H1 (cell line): ENCODE data around the gene CD99. TPM values are rescaled to one million over a fixed set of nuclear protein-coding genes. Genes with fewer than 3 reads are reported as not detected.

Experiments used
- CTCF ChIA-PET: fragments of 300-600 bp; sonication (Branson Sonifier 250); formaldehyde crosslinking; loops from one replicate; lab custom pipeline; 2021; ENCODE audit not compliant: partially characterized antibody; lab: Charles Lee
- POLR2A ChIA-PET: fragments of 300-600 bp; sonication (Branson Sonifier 250); formaldehyde crosslinking; loops from one replicate; lab custom pipeline; 2021; ENCODE audit warnings: inconsistent platforms; ENCODE audit not compliant: partially characterized antibody; lab: Charles Lee
- DNase-seq, 2 experiments: peaks; one replicate each; pipeline versions ENCODE4 v3.0.0 to v3.0.0-alpha.2; 2010 to 2022; ENCODE audit warnings: low spot score in 2 of 2, low read depth in 1 of 2, mixed read lengths in 1 of 2
- FAIRE-seq: peaks from 2 replicates; lab custom pipeline; 2011; peaks lifted over from hg19 to GRCh38; lab: Jason Lieb, UNC
- H2AFZ ChIP-seq: 2 replicates; pipeline ENCODE4 v1.8.1; 2012; ENCODE audit warnings: low read length, inconsistent platforms
- H2AK5ac ChIP-seq: 2 replicates; pipeline ENCODE4 v1.6.1; 2013; ENCODE audit warnings: low read depth, low read length
- H2BK120ac ChIP-seq: replicated peaks from 2 replicates; pipeline ENCODE3; 2013; ENCODE audit warnings: low read depth, low read length, inconsistent platforms
- H2BK12ac ChIP-seq: 2 replicates; pipeline ENCODE4 v1.6.1; 2013; ENCODE audit warnings: low read depth, low read length
- H2BK15ac ChIP-seq: 2 replicates; pipeline ENCODE4 v1.6.1; 2013; ENCODE audit warnings: low read length
- H2BK20ac ChIP-seq: 2 replicates; pipeline ENCODE4 v1.6.1; 2013; ENCODE audit warnings: low read length
- H2BK5ac ChIP-seq: 2 replicates; pipeline ENCODE4 v1.6.1; 2013; ENCODE audit warnings: low read depth, low read length
- H3K14ac ChIP-seq: 2 replicates; pipeline ENCODE4 v1.6.1; 2013; ENCODE audit warnings: inconsistent platforms; ENCODE audit not compliant: insufficient read length
- H3K18ac ChIP-seq: 2 replicates; pipeline ENCODE4 v1.6.1; 2013; ENCODE audit warnings: low read length; ENCODE audit errors: extremely low read depth
- H3K23ac ChIP-seq: 2 replicates; pipeline ENCODE4 v1.6.1; 2013; ENCODE audit warnings: inconsistent platforms; ENCODE audit not compliant: insufficient read length
- H3K23me2 ChIP-seq: 2 replicates; pipeline ENCODE4 v1.6.1; 2013; ENCODE audit warnings: low read depth, low read length
- H3K27ac ChIP-seq: 2 replicates; pipeline ENCODE4 v1.6.1; 2011; ENCODE audit warnings: low read depth, low read length, inconsistent platforms
- H3K27me3 ChIP-seq, 4 experiments: replicated peaks in 1 of 4; 1 replicate in 1 of 4; 2 replicates in 3 of 4; pipeline versions ENCODE4 v1.6.1 to v1.8.1; 2011 to 2013; ENCODE audit warnings: low read length in 3 of 4, mild to moderate bottlenecking in 3 of 4, inconsistent platforms in 2 of 4, mixed read lengths in 2 of 4, moderate library complexity in 1 of 4; ENCODE audit not compliant: control insufficient read depth in 3 of 4, insufficient read depth in 3 of 4; ENCODE audit errors: extremely low read depth in 1 of 4
- H3K36me3 ChIP-seq, 4 experiments: 2 replicates each; pipeline versions ENCODE4 v1.6.1 to v1.8.1; 2011 to 2013; ENCODE audit warnings: mild to moderate bottlenecking in 4 of 4, low read length in 3 of 4, moderate library complexity in 2 of 4, control low read depth in 1 of 4, inconsistent platforms in 1 of 4; ENCODE audit not compliant: insufficient read depth in 4 of 4, control insufficient read depth in 2 of 4
- H3K4ac ChIP-seq: replicated peaks from 2 replicates; pipeline ENCODE3; 2013; ENCODE audit warnings: low read length, low read depth, mixed read lengths, inconsistent platforms; ENCODE audit not compliant: insufficient read length
- H3K4me1 ChIP-seq, 4 experiments: replicated peaks in 1 of 4; 1 replicate in 1 of 4; 2 replicates in 3 of 4; pipeline versions ENCODE4 v1.6.1 to v1.8.1; 2011 to 2013; ENCODE audit warnings: low read length in 3 of 4, inconsistent platforms in 2 of 4, mixed read lengths in 1 of 4; ENCODE audit not compliant: insufficient read depth in 4 of 4, control insufficient read depth in 3 of 4
- H3K4me2 ChIP-seq, 2 experiments: 2 replicates each; pipeline versions ENCODE4 v1.6.1 to v1.8.1; 2011 to 2013; ENCODE audit warnings: low read depth in 2 of 2, low read length in 2 of 2, control low read depth in 1 of 2, inconsistent platforms in 1 of 2, mild to moderate bottlenecking in 1 of 2; ENCODE audit not compliant: insufficient read depth in 1 of 2
- H3K4me3 ChIP-seq, 4 experiments: fragments of 200-600, 300-600 bp in 1 of 4; sonication (generic), shearing (Covaris generic), sonication (Bioruptor Twin) in 1 of 4; 2 replicates each; pipeline versions ENCODE4 v1.5.1 to v1.8.1; 2011 to 2016; ENCODE audit warnings: low read length in 4 of 4, low read depth in 3 of 4, control low read depth in 2 of 4, inconsistent platforms in 2 of 4, mild to moderate bottlenecking in 2 of 4, mixed read lengths in 1 of 4, moderate library complexity in 1 of 4; ENCODE audit not compliant: insufficient read depth in 2 of 4; ENCODE audit errors: extremely low read depth in 1 of 4
- H3K56ac ChIP-seq: replicated peaks from 2 replicates; pipeline ENCODE3; 2013; ENCODE audit warnings: low read depth, mild to moderate bottlenecking, mixed read lengths, low read length, inconsistent platforms; ENCODE audit not compliant: insufficient read length
- H3K79me1 ChIP-seq: 2 replicates; pipeline ENCODE4 v1.6.1; 2013; ENCODE audit warnings: low read depth, low read length, control low read depth
- H3K79me2 ChIP-seq, 2 experiments: 2 replicates each; pipeline versions ENCODE4 v1.6.1 to v1.8.1; 2012 to 2013; ENCODE audit warnings: low read length in 2 of 2, mild to moderate bottlenecking in 2 of 2, inconsistent platforms in 1 of 2; ENCODE audit not compliant: insufficient read depth in 2 of 2, control insufficient read depth in 1 of 2
- H3K9ac ChIP-seq, 4 experiments: replicated peaks in 1 of 4; 1 replicate in 1 of 4; 2 replicates in 3 of 4; pipeline versions ENCODE4 v1.6.1 to v1.8.1; 2011 to 2013; ENCODE audit warnings: low read depth in 3 of 4, low read length in 3 of 4, control low read depth in 2 of 4, mild to moderate bottlenecking in 2 of 4, moderate library complexity in 2 of 4, inconsistent platforms in 1 of 4; ENCODE audit errors: extremely low read depth in 1 of 4
- H3K9me3 ChIP-seq, 2 experiments: 2 replicates each; pipeline versions ENCODE4 v1.6.1 to v1.8.1; 2012 to 2013; ENCODE audit warnings: mild to moderate bottlenecking in 2 of 2, moderate library complexity in 2 of 2, control low read depth in 1 of 2, inconsistent platforms in 1 of 2, low read depth in 1 of 2, low read length in 1 of 2, mixed read lengths in 1 of 2; ENCODE audit not compliant: insufficient read depth in 2 of 2
- H4K20me1 ChIP-seq, 2 experiments: replicated peaks in 1 of 2; 2 replicates each; pipeline versions ENCODE3 to v1.8.1; 2011 to 2013; ENCODE audit warnings: inconsistent platforms in 2 of 2, low read length in 2 of 2, mild to moderate bottlenecking in 1 of 2; ENCODE audit not compliant: insufficient read depth in 2 of 2, control insufficient read depth in 1 of 2
- H4K5ac ChIP-seq: 2 replicates; pipeline ENCODE4 v1.6.1; 2013; ENCODE audit warnings: low read length, low read depth, mixed read lengths, inconsistent platforms; ENCODE audit not compliant: insufficient read length
- H4K8ac ChIP-seq: 2 replicates; pipeline ENCODE4 v1.8.0; 2013; ENCODE audit warnings: mild to moderate bottlenecking, moderate library complexity, low read length, inconsistent platforms; ENCODE audit not compliant: insufficient read depth; ENCODE audit errors: extremely low read depth
- H4K91ac ChIP-seq: replicated peaks from 2 replicates; pipeline ENCODE3; 2013; ENCODE audit warnings: low read length, mixed read lengths, inconsistent platforms; ENCODE audit not compliant: insufficient read length
- ASH2L ChIP-seq: fragments of 200-600, 300-600 bp; sonication (generic); IDR thresholded peaks from one replicate; pipeline ENCODE4 v1.7.1; 2017; ENCODE audit warnings: low read length
- ATF2 ChIP-seq: IDR thresholded peaks from 2 replicates; pipeline ENCODE4 v1.6.1; 2012; ENCODE audit warnings: low read length, inconsistent platforms
- CBX5 ChIP-seq: fragments of 300-800, 300-1000 bp; sonication (generic); IDR thresholded peaks from 2 replicates; pipeline ENCODE4 v1.7.1; 2016; ENCODE audit warnings: antibody characterized with exemption, low read length, low read depth
- CBX8 ChIP-seq: fragments of 300-800, 300-1000 bp; sonication (generic); IDR thresholded peaks from 2 replicates; pipeline ENCODE4 v1.7.1; 2016; ENCODE audit warnings: low read depth, low read length, borderline replicate concordance
- EGR1 ChIP-seq: IDR thresholded peaks from 2 replicates; pipeline ENCODE4 v1.6.1; 2011; ENCODE audit warnings: low read depth, low read length, borderline replicate concordance
- GABPA ChIP-seq: IDR thresholded peaks from 2 replicates; pipeline ENCODE4 v1.6.1; 2011; ENCODE audit warnings: mild to moderate bottlenecking, low read length, moderate library complexity, borderline replicate concordance; ENCODE audit not compliant: insufficient read depth
- NANOG ChIP-seq: IDR thresholded peaks from 2 replicates; pipeline ENCODE4 v1.6.1; 2011; ENCODE audit warnings: low read length, low read depth, mild to moderate bottlenecking, inconsistent platforms; ENCODE audit not compliant: insufficient read depth, poor library complexity, severe bottlenecking
- PHF8 ChIP-seq: fragments of 200-600 bp; sonication (generic); conservative IDR thresholded peaks from 2 replicates; pipeline ENCODE4 v1.7.1; 2012; ENCODE audit warnings: low read depth, mild to moderate bottlenecking, inconsistent platforms, low read length, moderate library complexity
- RFX5 ChIP-seq: IDR thresholded peaks from 2 replicates; pipeline ENCODE4 v1.6.1; 2011; ENCODE audit warnings: low read depth, low read length, improper control_type of control experiment, borderline replicate concordance
- RNF2 ChIP-seq: fragments of 200-900, 300-1000 bp; sonication (generic); IDR thresholded peaks from 2 replicates; pipeline ENCODE4 v1.7.1; 2016; ENCODE audit warnings: borderline replicate concordance, low read depth, mild to moderate bottlenecking, antibody characterized with exemption, low read length; ENCODE audit not compliant: poor library complexity, severe bottlenecking; ENCODE audit errors: missing control alignments
- WGBS, 2 experiments: shearing (Covaris generic) in 1 of 2; methylation state at CpG; one replicate each; pipeline versions ENCODE4 v1.1.6 to v1.1.7; 2013 to 2015; ENCODE audit warnings: low lambda C conversion rate in 2 of 2, mixed read lengths in 2 of 2, inconsistent platforms in 1 of 2, low coverage in 1 of 2, missing lambda C conversion rate in 1 of 2; ENCODE audit not compliant: insufficient replicate concordance in 2 of 2, insufficient coverage in 1 of 2, insufficient read length in 1 of 2; ENCODE audit errors: extremely low coverage in 1 of 2, missing lambda C conversion rate in 1 of 2; 5-methylcytosine and 5-hydroxymethylcytosine counted together
- polyA plus RNA-seq, 7 experiments: library from polyadenylated mRNA; depleted of rRNA in 3 of 7; stranded (reverse) in 5 of 7; unstranded in 2 of 7; fragments of >200 nt in 5 of 7; fragments of 200-250 nt in 2 of 7; gene quantifications; 1 replicate in 5 of 7; 2 replicates in 1 of 7; 4 replicates in 1 of 7; pipeline versions ENCODE4 v1.2.1 to v1.2.3, GENCODE V29; 2011 to 2013; ENCODE audit warnings: missing spikeins in 2 of 7, mixed read lengths in 2 of 7
- total RNA-seq: library from RNA; stranded (reverse); fragmentation: NEBNext Ultra II Directional; extraction: Animal tissue kit (Norgen Biotek cat#: 25700); gene quantifications from 2 replicates; pipeline ENCODE4 v1.2.1, GENCODE V29; 2021

The CD99 gene
- total and polyA plus RNA-seq, 2 of the 8 experiments (the other 6 are each of a cell fraction or from before 2014, with no cell fraction given), result 30.1 to 47.8 TPM

GRCh38 chrX:2708592-2709188, 17.6 kb downstream of the CD99 start:
- no peak overlapping the region for H2AFZ ChIP-seq
- peak overlapping the region; percentile 44; the same call in 1 of the 2 replicates for H2BK20ac ChIP-seq
- 87% methylated on average over 10 of the region's 10 CpGs; no CpG with 5 or more reads in 1 of the 2 experiments for WGBS, 2 experiments
- no peak overlapping the region for H3K4me3 ChIP-seq
- H3K23ac ChIP-seq, result no peak overlapping the region
- ChIA-PET POLR2A (no interaction called here), CTCF (no interaction called here)
- no peaks in the 10 kb centered on the region for H3K27me3 ChIP-seq
- H3K79me2 ChIP-seq, result peaks cover 0 to 5% of the 10 kb centered on the region in 2 experiments; a peak in 1 of 4 replicates
- peak overlapping the region; percentile 27; the same call in 1 of the 2 replicates for H3K18ac ChIP-seq
- H4K91ac ChIP-seq, result peak overlapping the region; percentile 98
- no peak overlapping the region for H3K56ac ChIP-seq
- peak overlapping the region; percentile 97 for H3K4ac ChIP-seq
- no peak overlapping the region for H2BK120ac ChIP-seq
- H2AK5ac ChIP-seq, result peak overlapping the region; percentile 90; the same call in 1 of the 2 replicates
- no peak overlapping the region; the same call in 1 of the 2 replicates for H4K8ac ChIP-seq
- H3K4me2 ChIP-seq, result no peak overlapping the region
- H3K4me1 ChIP-seq, result peaks cover 5 to 29% (median 12%) of the 10 kb centered on the region in 4 experiments
- peaks cover 5% of the 10 kb centered on the region; the same call in 1 of the 2 replicates for H3K79me1 ChIP-seq
- no peak overlapping the region for H3K9ac ChIP-seq
- peak overlapping the region; percentile 94; the same call in 1 of the 2 replicates for H2BK12ac ChIP-seq
- H3K23me2 ChIP-seq, result peaks cover 5% of the 10 kb centered on the region; the same call in 1 of the 2 replicates
- H4K20me1 ChIP-seq, result peaks cover 0 to 12% of the 10 kb centered on the region in 2 experiments
- H2BK15ac ChIP-seq, result peak overlapping the region; percentile 36; the same call in 1 of the 2 replicates
- peaks cover 0 to 3% (median 0%) of the 10 kb centered on the region in 4 experiments; a peak in 2 of 8 replicates for H3K36me3 ChIP-seq
- TF ChIP-seq CBX8 (no peak), NANOG (no peak), RNF2 (no peak), ATF2 (no peak), PHF8 (no peak), CBX5 (no peak), GABPA (no peak), RFX5 (no peak), ASH2L (no peak), EGR1 (no peak)
- H3K9me3 ChIP-seq, result no peaks in the 10 kb centered on the region
- no peak overlapping the region for H3K14ac ChIP-seq
- peak overlapping the region; percentile 82 for H2BK5ac ChIP-seq
- FAIRE-seq (no peak), DNase-seq (no peak)
- no peak overlapping the region for H3K27ac ChIP-seq
- no peak overlapping the region for H4K5ac ChIP-seq
